Glutamatergic neuron (in vitro differentiated cells): ENCODE measurements around the gene PFAS. TPM values are rescaled to one million over a fixed set of nuclear protein-coding genes. Genes with fewer than 3 reads are reported as not detected.
A peak's percentile ranks its signal among the peaks of the same experiment; 100 is the strongest.

ENCODE experiments used
- DNase-seq: peaks from one replicate; pipeline ENCODE4 v3.0.0; 2022
- H3K27ac Mint-ChIP-seq: one replicate; pipeline ENCODE4 v1.8.0; 2020; ENCODE audit warnings: mild to moderate bottlenecking, mixed read lengths, inconsistent platforms; ENCODE audit not compliant: unreplicated experiment
- H3K27me3 Mint-ChIP-seq: one replicate; pipeline ENCODE4 v1.8.0; 2020; ENCODE audit warnings: mild to moderate bottlenecking, moderate library complexity, mixed read lengths, inconsistent platforms; ENCODE audit not compliant: unreplicated experiment
- H3K36me3 Mint-ChIP-seq: one replicate; pipeline ENCODE4 v1.8.0; 2020; ENCODE audit warnings: mild to moderate bottlenecking, mixed read lengths, inconsistent platforms; ENCODE audit not compliant: unreplicated experiment
- H3K4me1 Mint-ChIP-seq: one replicate; pipeline ENCODE4 v1.8.0; 2020; ENCODE audit warnings: mild to moderate bottlenecking, low read depth, mixed read lengths, inconsistent platforms; ENCODE audit not compliant: unreplicated experiment
- H3K4me3 Mint-ChIP-seq: one replicate; pipeline ENCODE4 v1.8.0; 2020; ENCODE audit warnings: mild to moderate bottlenecking, mixed read lengths, inconsistent platforms; ENCODE audit not compliant: unreplicated experiment
- H3K9me3 Mint-ChIP-seq: one replicate; pipeline ENCODE4 v1.8.0; 2020; ENCODE audit warnings: mild to moderate bottlenecking, moderate library complexity, mixed read lengths, inconsistent platforms; ENCODE audit not compliant: unreplicated experiment
- CTCF ChIP-seq: fragments of 200-600 bp; sonication (generic); IDR thresholded peaks from one replicate; pipeline ENCODE4 v1.5.0; 2021; ENCODE audit not compliant: partially characterized antibody, unreplicated experiment
- total RNA-seq: library from RNA; stranded (reverse); fragmentation: NEBNext Ultra II Directional; extraction: Animal tissue kit (Norgen Biotek cat#: 25700); gene quantifications from one replicate; pipeline ENCODE4 v1.2.1, GENCODE V29; 2021; ENCODE audit not compliant: unreplicated experiment

The PFAS gene
- total RNA-seq, 1 donor from 2014 or later: 74.6 TPM

- Mint-ChIP-seq H3K36me3 (no peaks in the 10 kb centered on the region), H3K4me3 (peak overlapping the region; percentile 2), H3K27ac (no peak overlapping the region), H3K27me3 (peaks cover 3% of the 10 kb centered on the region), H3K4me1 (peaks cover 12% of the 10 kb centered on the region), H3K9me3 (peaks cover 12% of the 10 kb centered on the region)
- TF ChIP-seq CTCF: no peak
- no peak for DNase-seq
Measured at GRCh38 chr17:8292639-8293395, 43.7 kb downstream of the PFAS start.

DNA sequence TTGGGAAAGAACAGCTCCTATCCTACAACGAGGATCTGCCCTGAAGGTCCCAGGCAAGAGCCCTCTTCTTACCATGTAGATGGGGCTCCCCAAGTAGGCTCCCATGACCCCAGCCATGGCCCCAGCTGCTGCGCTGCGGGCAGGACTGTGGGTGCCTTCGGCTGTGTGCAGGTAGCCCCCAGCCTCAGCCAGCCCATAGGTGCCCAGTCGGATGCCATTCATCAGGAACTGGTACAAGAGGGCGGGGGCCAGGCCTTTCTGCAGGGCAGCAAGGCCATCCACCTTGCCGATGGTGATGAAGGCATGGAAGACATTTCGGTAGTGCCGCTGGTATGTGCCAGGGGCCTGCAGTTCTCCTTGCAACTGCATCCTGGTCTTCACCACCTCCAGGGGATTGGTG, 45.3 kb downstream of the PFAS start:
- H3K27me3 Mint-ChIP-seq: peaks cover 3% of the 10 kb centered on the region
- H3K27ac Mint-ChIP-seq: peak overlapping the region; percentile 89
- H3K4me3 Mint-ChIP-seq: peak overlapping the region; percentile 91

DNA sequence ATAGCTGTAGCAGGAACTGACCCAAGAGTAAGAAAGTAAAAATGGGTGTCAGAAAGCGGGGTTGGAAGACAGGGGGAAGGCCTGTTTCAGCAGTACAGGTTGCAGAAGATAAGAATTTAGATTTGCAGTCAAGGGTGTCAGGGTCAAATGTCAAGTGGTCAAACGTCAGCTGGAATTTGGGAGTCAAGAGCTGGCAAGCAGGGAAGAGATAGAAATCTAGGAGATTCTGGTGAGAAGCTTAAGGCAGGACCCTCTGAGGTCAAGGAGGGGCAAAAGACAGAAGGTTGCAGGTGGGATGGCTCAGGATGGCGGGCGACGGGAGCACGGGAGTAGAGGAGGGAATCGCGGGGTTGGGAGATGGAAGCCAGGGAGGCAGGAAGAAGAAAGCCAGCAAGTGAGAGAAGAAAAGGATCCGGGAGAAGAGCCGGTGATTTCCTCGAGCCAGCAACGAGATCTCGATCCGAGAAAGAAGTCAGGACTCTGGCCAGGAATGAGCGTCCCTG, 45.8 kb downstream of the PFAS start:
- H3K36me3 Mint-ChIP-seq: no peaks in the 10 kb centered on the region
- H3K4me1 Mint-ChIP-seq: peaks cover 10% of the 10 kb centered on the region
- no peak for TF ChIP-seq CTCF
- H3K9me3 Mint-ChIP-seq: peaks cover 8% of the 10 kb centered on the region
- peak overlapping the region; percentile 89 for H3K27ac Mint-ChIP-seq
- no peak for DNase-seq
- H3K27me3 Mint-ChIP-seq: peaks cover 3% of the 10 kb centered on the region
- H3K4me3 Mint-ChIP-seq: peak overlapping the region; percentile 91

More for the DNA sequence above, 45.3 kb downstream of the PFAS start:
- Mint-ChIP-seq H3K9me3 (peaks cover 8% of the 10 kb centered on the region), H3K4me1 (peaks cover 12% of the 10 kb centered on the region), H3K36me3 (no peaks in the 10 kb centered on the region)
- no peak for DNase-seq
- TF ChIP-seq CTCF: no peak

DNA sequence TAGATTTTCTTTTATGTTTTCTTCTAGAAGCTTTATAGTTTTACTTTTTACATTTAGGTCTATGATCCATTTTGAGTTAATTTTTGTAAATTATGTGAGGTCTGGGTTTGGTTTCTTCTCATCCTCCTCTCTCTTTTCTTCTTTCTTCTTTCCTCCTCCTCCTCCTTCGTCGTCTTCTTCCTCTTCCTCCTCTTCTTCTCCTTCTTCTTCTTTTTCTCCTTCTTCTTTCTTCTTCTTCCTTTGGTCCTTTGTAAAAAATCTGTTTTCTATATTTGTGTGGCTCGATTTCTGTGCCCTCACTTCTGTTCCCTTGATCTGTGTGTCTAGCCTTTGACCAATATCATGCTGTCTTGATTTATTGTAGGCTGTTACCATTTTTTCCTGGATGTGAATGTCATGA, 51.1 kb downstream of the PFAS start:
- Mint-ChIP-seq H3K36me3 (no peaks in the 10 kb centered on the region), H3K9me3 (peaks cover 2% of the 10 kb centered on the region), H3K27ac (peak overlapping the region; percentile 16), H3K4me1 (no peaks in the 10 kb centered on the region), H3K27me3 (peaks cover 1% of the 10 kb centered on the region), H3K4me3 (peak overlapping the region; percentile 3)
- DNase-seq: no peak
- TF ChIP-seq CTCF: no peak

DNA sequence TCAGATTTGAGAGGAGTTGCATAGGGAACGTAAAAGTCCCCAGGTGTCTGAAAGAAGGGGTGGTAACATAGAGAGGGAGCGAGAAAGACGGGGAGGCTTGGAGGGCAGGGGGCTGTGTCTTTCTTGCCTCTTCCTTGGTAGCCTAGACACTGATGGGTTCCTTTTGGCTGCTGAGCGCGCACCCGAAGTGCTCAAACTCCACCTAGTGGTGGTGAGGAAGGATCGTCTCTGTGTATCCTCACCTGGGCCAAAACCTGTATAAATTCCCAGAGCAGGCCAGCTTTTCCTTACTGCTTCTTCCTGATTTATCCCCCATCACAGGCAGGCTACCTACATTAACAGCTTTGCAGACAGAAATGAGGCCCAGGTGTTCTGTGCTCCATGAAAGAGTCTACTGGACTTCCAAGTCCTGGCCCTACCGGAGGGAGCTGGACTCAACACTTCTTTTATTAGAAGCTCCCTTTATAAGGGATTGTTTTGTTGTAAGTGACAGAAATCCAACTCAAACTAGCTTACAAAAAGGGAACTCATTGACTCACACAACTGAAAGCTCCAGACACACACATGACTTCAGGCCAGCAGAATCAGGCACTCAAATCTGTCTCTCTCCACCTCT, 51.6 kb downstream of the PFAS start:
- peak; percentile 57 for DNase-seq
- Mint-ChIP-seq H3K4me3 (peak overlapping the region; percentile 3), H3K27me3 (peaks cover 1% of the 10 kb centered on the region), H3K4me1 (no peaks in the 10 kb centered on the region), H3K27ac (peak overlapping the region; percentile 16), H3K36me3 (no peaks in the 10 kb centered on the region), H3K9me3 (peaks cover 2% of the 10 kb centered on the region)
- peak; percentile 86 for TF ChIP-seq CTCF
